GM21528 (cell line): Measurements from ENCODE around the gene TYMP.

Experiments used
- ATAC-seq: cut with Tn5 transposase; IDR thresholded peaks from one replicate; pipeline ENCODE4 v1.9.1; 2021; ENCODE audit warnings: mild to moderate bottlenecking, moderate library complexity; ENCODE audit not compliant: unreplicated experiment, low FRiP score

The TYMP gene, protein sequence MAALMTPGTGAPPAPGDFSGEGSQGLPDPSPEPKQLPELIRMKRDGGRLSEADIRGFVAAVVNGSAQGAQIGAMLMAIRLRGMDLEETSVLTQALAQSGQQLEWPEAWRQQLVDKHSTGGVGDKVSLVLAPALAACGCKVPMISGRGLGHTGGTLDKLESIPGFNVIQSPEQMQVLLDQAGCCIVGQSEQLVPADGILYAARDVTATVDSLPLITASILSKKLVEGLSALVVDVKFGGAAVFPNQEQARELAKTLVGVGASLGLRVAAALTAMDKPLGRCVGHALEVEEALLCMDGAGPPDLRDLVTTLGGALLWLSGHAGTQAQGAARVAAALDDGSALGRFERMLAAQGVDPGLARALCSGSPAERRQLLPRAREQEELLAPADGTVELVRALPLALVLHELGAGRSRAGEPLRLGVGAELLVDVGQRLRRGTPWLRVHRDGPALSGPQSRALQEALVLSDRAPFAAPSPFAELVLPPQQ

DNA sequence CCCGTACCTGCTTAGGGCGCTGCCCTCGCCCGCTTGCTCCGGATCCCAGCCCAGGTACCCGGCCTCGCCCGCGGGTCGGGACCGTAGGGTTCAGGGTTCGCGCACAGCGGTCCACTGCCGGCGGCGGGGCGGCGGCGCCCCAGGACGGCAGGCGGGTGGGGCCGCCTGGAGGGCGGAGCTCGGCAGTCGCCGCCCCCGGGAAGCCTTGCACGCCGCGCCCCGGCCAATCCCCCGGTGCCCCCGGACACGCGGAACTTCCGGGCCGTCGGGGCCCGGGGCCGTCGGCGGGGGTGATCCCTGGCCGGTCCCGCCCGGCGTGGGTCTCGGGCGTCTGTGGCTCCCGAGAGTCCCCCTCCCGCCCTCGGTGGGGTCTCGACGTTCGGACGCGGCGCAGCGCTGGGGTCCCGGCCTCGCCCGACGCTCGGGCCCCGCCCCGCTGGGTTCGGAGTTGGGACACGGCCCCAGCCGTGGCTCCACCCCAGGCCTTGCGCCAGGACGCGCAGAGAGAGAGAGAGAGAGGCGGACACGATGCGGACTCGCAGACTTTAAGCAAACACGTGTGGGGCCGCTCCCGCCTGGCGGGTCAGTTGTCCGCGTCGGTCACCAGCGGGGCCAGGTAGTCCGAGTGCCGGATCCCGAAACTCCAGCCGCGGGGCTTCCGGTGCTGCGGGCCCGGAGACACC is at the start of gene TYMP:
Gene TYMP, minus strand, starts transcription at position 116 of the 683 bp plus-strand sequence. CDS start 303 bp downstream, outside the sequence.
- ATAC-seq, result peak; percentile 22

DNA sequence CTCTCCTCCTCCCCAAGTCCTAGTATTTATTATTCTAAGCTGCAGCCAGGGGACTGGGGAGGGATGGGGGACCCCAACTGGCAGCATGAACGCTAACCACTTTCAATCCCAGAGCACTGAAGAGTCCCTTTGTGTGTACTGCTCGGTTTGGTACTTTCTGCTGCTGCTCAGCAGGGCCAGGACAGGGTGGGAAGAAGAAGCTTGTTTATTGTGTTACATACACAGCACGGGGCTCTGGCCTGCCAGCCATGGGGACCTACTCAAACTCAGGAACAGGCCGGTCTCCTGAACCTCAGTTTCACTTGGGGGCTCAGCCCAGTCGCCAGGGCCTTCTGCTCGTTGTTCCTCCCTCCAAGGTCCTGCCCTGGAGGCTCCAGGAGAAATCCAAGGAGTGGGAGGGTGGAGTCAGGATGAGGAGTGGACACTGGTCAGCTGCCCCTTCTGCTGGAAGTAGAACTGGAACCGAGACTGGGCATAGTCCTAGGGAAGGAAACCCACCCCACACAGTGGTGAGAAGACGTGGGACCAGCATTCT is 49.0 kb upstream of the TYMP start:
- ATAC-seq, result no peak

- ATAC-seq, result no peak
These were observed 48.4 kb upstream of the TYMP start, which contains the start of gene CPT1B for GRCh38 chr22:50577987-50578775. CPT1B (minus strand) TSS chr22:50578427; CDS start chr22:50577915, 512 bp downstream.

DNA sequence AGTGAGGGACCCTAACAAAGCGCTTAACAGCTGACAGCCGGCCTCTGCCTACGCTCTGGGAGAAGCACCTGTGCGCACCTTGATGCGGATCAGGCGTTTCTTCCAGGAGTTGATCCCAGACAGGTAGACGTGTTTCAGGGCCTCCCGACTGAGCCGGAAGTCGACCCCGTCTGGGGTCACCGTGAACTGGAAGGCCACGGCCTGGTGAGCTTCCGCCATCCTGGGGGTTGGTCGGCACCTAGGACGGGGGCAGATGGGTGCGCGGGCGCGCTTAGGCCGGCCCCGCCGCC is 47.8 kb upstream of the TYMP start:
- ATAC-seq, result no peak

DNA sequence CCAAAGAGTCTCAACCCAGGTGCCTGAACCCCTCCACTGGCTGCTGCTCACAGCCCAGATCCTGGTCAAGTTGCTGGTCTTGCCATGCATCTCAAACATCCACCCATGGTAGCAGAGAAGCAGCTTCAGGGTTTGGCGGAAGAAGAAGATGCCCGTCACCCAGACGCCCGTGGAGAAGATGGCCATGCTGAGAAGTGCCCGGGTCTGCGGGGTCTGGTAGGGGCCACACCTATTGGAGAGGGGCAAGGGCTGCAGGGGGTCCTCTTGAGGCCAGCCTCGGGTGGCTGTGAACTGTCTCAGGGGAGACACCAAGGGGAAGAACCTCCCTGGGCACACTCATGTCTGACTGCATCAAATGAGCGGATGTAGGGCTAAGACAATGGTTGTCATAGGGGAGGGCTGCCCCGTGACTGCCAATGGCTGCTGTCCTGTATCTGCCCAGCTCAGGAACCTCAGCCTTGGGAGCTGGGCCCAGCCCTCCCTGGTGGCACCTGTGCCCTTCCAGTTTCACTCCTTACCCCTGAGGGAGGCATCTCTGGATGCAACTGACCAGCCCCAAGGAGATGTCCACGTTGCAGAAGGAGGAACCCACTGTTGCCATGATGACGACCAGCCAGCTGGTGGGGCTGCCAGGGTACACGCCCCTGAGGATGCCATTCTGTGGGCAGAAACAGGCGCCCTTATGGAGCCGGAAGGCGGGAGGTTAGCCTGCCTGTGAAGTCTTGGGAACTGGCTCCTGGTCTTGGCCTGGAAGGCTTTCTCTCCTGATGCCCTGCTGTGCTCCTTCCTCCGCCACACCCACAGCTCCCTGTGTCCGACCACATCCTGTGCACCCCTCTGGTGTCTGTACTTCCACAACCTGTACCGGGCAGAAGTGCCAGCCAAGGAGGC is 47.2 kb upstream of the TYMP start:
- no peak for ATAC-seq

DNA sequence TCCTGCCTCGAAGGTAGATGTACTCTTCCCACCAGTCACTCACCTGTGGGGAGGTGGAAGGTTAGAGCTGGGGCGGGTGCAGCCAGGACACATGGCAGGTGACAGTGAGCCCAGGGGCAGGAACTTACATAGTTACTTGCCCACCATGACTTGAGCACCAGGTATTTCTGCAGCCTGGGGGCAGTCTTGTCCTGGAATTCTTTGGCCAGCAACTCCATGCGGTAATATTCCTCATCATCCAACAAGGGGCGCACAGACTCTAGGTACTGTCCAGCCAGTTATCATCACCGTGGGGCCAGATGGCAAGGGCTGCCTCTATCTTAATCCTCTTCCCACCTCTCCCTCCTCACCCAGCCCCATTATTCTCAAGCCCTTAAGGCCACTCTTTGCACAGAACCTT is 46.3 kb upstream of the TYMP start:
- ATAC-seq, result no peak

- ATAC-seq, result no peak
These were observed 45.7 kb upstream of the TYMP start for GRCh38 chr22:50575426-50575941.

DNA sequence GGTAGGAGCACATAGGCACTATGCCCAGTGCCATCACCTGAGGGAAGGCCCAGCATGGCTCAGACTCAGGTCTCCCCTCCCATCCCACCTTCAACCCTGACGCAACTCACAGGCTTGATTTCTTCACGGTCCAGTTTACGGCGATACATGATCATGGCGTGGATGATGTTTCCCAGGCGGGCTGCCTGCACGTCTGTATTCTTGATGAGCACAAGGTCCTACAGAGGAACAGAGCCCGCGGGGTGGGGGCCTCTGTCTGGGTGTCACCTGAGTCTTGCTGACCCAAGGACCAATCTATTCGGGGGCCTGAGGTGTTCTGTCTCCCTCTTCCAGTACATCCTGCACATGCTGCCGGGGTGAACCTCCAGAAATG is 44.6 kb upstream of the TYMP start:
- ATAC-seq, result no peak

DNA sequence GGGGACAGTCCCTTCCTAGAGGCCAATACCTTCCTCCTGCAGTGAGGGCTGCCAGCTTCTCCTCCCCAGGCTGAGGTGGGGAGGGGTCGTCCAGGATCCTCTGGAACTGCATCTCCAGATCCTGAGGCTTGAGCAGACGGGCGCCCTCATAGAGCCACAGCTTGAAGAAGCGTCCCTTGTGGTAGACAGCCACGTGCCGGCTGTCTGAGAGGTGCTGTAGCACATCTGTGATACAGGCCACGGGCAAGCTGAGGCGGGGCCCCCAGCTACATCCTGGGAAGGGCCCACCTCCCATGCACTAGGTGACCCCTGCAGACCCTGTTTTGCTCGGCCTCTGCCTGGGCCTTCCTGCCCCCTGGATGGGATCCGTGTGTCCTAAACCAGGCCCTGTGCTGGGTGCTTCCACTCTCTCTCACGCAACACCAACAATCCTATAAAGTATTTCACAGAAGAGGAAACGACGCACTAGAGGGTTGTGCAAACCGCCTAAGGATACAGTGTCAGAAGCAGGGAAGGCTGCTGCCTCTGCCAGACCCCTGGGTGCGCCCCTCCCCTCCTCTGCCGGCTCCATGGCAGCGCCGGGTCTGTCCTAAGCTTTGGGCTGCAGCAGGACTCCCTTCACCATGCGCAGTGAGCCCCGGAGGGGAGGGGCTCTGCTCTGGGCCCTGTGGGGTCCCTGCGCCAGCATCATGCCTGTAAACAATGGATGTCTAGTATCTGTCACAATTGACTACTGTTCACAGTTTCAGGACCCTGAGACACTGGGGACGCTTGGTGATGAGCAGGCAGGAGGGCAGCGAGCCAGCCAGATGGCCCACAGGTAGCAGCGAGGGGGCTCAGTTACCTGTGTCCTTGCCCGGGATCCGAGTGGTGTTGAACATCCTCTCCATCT is 43.9 kb upstream of the TYMP start:
- no peak for ATAC-seq

- ATAC-seq, result no peak
These were observed 43.2 kb upstream of the TYMP start for GRCh38 chr22:50572965-50573364.

GRCh38 chr22:50571264-50572175 is 41.7 kb upstream of the TYMP start:
- no peak for ATAC-seq

GRCh38 chr22:50570861-50571260 is 41.0 kb upstream of the TYMP start:
- ATAC-seq, result no peak

- ATAC-seq, result no peak
These were observed 40.2 kb upstream of the TYMP start for GRCh38 chr22:50569896-50570535.

- no peak for ATAC-seq
These were observed 39.2 kb upstream of the TYMP start for GRCh38 chr22:50569041-50569459.

DNA sequence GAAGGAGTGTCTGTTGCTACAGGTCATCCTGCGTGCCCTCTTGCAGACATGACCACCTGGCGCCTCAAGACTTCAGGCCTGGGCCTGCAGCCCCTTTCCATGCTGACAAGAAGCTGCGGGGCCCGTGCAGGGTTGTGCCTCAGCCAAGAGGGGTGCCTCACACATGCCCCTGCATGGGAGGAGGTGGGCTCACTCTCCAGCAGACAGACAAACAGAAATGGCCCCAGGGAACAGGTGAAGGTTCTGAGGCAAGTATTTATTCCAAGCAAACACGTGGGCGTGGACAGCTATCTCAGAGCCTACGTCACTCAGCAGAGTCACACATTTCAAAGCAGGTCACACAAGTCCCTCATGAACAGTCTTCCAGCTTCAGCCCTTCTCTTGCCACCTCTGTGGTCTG is 38.8 kb upstream of the TYMP start:
- ATAC-seq, result no peak

- no peak for ATAC-seq
These were observed 38.0 kb upstream of the TYMP start for GRCh38 chr22:50567721-50568252.

DNA sequence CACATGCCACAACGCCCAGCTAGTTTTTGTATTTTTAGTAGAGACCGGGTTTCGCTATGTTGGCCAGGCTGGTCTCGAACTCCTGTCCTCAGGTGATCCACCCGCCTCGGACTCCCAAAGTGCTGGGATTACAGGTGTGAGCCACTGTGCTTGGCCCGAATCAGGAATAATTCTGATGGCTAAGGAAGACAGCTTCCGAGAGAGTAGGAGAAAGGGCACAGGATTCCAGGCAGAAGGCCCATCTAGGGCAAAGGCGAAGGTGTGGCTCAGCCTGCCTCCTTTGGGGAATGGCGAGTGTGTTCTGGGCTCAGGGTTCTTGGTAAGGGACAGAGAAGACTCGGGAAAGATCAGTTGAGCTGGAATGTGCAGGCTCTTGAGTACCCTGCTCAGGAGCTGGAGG is 34.5 kb upstream of the TYMP start:
- ATAC-seq, result no peak
